Kidney epithelial cell (primary cell): ENCODE results near the gene GPR3. TPM values are rescaled to one million over a fixed set of nuclear protein-coding genes. Genes with fewer than 3 reads are reported as not detected.

Source experiments
- DNase-seq: peaks from one replicate; pipeline ENCODE4 v3.0.0-alpha.2; 2010; ENCODE audit warnings: low read depth
- H3K27me3 ChIP-seq: 2 replicates; pipeline ENCODE4 v1.6.0; 2011; ENCODE audit warnings: low read length; ENCODE audit not compliant: control insufficient read depth, insufficient read depth
- H3K36me3 ChIP-seq: 2 replicates; pipeline ENCODE4 v1.5.1; 2011; ENCODE audit warnings: low read length; ENCODE audit not compliant: control insufficient read depth, insufficient read depth
- H3K4me3 ChIP-seq: 2 replicates; pipeline ENCODE4 v1.5.1; 2011; ENCODE audit warnings: low read depth, mild to moderate bottlenecking, control low read depth, low read length
- total RNA-seq: library from RNA; depleted of rRNA; stranded (reverse); fragments of >200 nt; gene quantifications from 2 replicates; pipeline ENCODE4 v1.2.3, GENCODE V29; 2015
- TF ChIP-seq, protein P1 (sequence below): IDR thresholded peaks from 2 replicates; pipeline ENCODE4 v1.5.1; 2011; ENCODE audit warnings: mild to moderate bottlenecking, moderate library complexity, low read length, control low read depth, inconsistent platforms; ENCODE audit not compliant: insufficient read depth, poor library complexity, severe bottlenecking

Gene GPR3, protein sequence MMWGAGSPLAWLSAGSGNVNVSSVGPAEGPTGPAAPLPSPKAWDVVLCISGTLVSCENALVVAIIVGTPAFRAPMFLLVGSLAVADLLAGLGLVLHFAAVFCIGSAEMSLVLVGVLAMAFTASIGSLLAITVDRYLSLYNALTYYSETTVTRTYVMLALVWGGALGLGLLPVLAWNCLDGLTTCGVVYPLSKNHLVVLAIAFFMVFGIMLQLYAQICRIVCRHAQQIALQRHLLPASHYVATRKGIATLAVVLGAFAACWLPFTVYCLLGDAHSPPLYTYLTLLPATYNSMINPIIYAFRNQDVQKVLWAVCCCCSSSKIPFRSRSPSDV
- 0.27 and 1.6 TPM in 2 replicates for total RNA-seq

DNA sequence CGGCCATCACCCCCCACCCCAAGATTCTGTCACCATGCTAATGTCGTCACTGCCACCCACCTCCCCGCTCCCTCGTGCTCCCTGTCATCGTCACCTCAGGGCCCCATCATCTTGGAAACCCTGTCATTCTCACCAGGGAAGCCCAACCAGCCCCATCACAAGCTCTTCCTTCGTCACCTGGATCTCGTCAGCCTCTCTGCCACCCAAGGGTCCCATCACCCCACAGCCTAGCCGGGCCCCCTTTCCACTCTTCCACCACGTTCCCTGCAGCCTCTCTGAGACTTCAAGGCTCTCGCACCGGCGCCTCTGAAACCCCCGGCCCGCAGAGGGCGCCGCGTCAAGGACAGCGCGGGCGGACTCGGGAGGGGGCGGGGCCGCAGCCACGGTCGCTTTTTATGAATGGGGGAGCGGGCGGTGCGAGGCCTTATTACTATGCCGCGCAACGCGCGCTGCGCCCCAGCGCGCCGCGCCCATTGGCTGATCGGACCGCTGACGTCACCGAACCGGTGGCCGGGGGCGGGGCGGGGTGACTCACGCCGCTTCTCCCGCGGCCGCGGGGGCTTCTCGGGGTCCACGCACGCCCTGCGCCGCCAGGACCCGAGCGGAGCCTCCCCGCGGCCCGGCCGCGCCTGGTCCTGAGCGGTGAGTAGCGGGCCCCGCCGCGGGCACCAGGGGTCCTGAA, at the start of gene GPR3:
Gene GPR3, plus strand, starts transcription at position 527 of the 682 bp plus-strand sequence. CDS start 1,177 bp downstream, outside the sequence.
- Histone ChIP-seq H3K27me3 (peaks cover 6% of the 10 kb centered on the region), H3K4me3 (peak within 1 kb of the TSS; percentile 74), H3K36me3 (no peaks in the 10 kb centered on the region)
- DNase-seq, result no peak
- TF ChIP-seq, protein P1, sequence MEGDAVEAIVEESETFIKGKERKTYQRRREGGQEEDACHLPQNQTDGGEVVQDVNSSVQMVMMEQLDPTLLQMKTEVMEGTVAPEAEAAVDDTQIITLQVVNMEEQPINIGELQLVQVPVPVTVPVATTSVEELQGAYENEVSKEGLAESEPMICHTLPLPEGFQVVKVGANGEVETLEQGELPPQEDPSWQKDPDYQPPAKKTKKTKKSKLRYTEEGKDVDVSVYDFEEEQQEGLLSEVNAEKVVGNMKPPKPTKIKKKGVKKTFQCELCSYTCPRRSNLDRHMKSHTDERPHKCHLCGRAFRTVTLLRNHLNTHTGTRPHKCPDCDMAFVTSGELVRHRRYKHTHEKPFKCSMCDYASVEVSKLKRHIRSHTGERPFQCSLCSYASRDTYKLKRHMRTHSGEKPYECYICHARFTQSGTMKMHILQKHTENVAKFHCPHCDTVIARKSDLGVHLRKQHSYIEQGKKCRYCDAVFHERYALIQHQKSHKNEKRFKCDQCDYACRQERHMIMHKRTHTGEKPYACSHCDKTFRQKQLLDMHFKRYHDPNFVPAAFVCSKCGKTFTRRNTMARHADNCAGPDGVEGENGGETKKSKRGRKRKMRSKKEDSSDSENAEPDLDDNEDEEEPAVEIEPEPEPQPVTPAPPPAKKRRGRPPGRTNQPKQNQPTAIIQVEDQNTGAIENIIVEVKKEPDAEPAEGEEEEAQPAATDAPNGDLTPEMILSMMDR, result peak; percentile 64

DNA sequence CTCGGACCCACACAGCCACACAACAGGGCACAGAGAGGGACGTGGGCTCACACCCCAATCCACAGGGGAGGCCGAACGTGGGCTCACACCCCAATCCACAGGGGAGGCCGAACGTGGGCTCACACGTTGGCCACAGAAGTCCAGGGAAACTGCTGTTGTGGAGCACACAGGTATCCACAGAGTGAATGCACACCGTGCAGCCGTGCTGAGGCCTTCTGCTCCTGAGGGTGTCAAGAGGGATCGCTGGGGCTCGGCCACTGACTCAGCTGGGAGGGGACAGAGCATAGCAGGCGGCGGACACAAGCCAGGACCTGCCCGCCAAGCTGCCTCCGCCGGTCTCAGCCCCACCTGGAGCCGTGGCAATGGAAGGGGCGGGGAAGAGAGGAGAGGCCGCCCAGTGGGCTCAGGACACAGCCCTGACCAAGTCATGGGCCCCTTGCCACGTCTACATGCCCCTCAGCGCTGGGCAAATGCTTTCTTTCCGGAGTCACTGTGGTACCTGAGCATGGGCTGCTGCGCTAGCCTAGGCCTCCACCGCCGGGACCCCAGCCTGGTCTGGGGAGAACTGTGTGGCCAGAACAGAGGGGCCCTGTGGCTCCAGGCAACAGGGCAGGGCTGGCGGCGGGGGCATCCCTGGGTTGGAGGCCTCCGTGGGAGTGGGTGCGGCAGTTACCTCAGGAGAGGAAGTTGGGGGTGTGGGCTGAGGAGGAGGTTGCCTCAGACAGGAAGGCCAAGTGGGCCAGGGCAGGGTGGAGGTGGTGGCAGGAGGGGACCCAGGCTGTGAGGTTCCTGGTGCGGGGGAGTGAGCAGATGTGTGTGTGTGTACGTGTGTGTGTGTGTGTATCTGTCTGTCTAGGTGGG, 49.4 kb upstream of the GPR3 start:
- H3K27me3 ChIP-seq, result no peaks in the 10 kb centered on the region
- H3K4me3 ChIP-seq, result peak overlapping the region; percentile 54
- H3K36me3 ChIP-seq, result no peaks in the 10 kb centered on the region
- DNase-seq, result no peak
- TF ChIP-seq, protein P1, result no peak

DNA sequence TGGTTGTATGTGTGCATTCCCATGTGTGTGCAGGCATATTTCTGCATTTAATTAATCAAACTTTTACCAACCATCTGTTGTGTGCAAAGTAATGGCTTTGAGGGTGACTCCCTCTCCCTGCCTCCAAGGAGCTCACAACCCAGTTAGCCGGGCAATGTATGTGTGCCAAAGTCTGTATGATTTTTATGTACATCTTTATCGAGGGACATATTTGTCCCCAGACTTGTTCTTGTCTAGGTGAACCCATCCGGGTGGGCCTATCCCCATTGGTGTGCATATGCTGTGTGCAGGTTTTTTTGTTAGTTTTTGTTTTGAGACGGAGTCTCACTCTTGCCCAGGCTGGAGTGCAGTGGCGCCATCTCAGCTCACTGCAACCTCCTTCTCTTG, 48.8 kb upstream of the GPR3 start:
- H3K36me3 ChIP-seq, result no peaks in the 10 kb centered on the region
- no peaks in the 10 kb centered on the region for H3K27me3 ChIP-seq
- no peak for DNase-seq
- H3K4me3 ChIP-seq, result peak overlapping the region; percentile 54
- TF ChIP-seq, protein P1, result no peak

DNA sequence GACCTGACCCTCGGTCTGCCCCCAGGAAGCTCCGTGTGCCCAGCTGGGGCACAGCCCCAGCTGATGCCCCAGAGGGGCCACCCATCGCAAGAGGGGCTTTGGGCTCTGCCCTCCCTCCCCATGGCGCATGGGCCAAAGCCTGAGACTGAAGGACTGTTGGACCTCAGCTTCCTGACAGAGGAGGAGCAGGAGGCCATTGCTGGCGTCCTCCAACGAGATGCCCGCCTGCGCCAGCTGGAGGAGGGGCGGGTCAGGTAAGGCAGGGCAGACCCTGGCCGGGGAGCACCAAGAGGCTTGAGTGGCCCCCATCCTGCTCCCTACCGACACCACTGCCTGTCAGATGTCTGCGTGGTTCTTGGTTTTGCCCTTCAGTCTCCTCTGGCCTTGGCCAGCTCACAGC, 47.1 kb upstream of the GPR3 start:
- H3K27me3 ChIP-seq, result peaks cover 2% of the 10 kb centered on the region
- no peak for DNase-seq
- H3K4me3 ChIP-seq, result no peak overlapping the region
- no peaks in the 10 kb centered on the region for H3K36me3 ChIP-seq
- TF ChIP-seq, protein P1, result no peak

DNA sequence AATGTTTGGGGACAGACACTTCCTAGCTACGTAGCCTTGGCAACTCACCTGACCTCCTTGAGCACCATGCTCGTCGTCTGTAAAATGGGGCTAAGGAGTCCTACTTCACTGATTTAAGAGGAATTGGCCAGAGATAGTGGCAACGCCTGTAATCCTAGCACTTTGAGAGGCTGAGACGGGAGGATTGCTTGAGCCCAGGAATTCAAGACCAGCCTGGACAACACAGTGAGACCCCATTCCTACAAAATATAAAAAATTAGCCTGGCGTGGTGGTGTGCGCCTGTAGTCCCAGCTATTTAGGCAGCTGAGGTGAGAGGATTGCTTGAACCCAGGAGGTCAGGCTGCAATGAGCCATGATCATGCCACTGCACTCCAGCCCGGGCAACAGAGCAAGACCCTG, 46.1 kb upstream of the GPR3 start:
- Histone ChIP-seq H3K4me3 (no peak overlapping the region), H3K27me3 (peaks cover 6% of the 10 kb centered on the region), H3K36me3 (no peaks in the 10 kb centered on the region)
- TF ChIP-seq, protein P1, result no peak
- no peak for DNase-seq
